Thyroid gland (tissue), 4 donors: Measurements from ENCODE around the gene CHURC1. TPM values are rescaled to one million over a fixed set of nuclear protein-coding genes. Genes with fewer than 3 reads are reported as not detected.
A peak's percentile ranks its signal among the peaks of the same experiment; 100 is the strongest.
"Not testable (repeated sequence)": the region's sequence is repeated elsewhere in the genome, so short reads cannot be mapped to it uniquely, and the experiment has no call there.

Experiments
- DNase-seq, 2 donors: peaks; one replicate each; pipeline ENCODE4 v3.0.0-alpha.2; 2019
- H3K27ac ChIP-seq, 3 donors: fragments of 200-600 bp; sonication (generic); 1 replicate in 2 of 3; 2 replicates in 1 of 3; pipeline ENCODE4 v1.5.1; 2016 to 2019; ENCODE audit warnings: mild to moderate bottlenecking in 1 of 3, moderate library complexity in 1 of 3
- H3K27me3 ChIP-seq: fragments of 200-600 bp; sonication (generic); one replicate; pipeline ENCODE4 v1.5.1; 2019
- H3K36me3 ChIP-seq, 2 donors: fragments of 200-600 bp; sonication (generic); one replicate each; pipeline ENCODE4 v1.5.1; 2016 to 2019
- H3K4me1 ChIP-seq, 2 donors: fragments of 200-600 bp; sonication (generic); one replicate each; pipeline ENCODE4 v1.5.1; 2017 to 2019
- H3K4me3 ChIP-seq, 3 donors: fragments of 200-600 bp; sonication (generic); replicated peaks in 1 of 3; 1 replicate in 2 of 3; 2 replicates in 1 of 3; pipeline ENCODE4 v1.5.1; 2016; ENCODE audit warnings: mild to moderate bottlenecking in 1 of 3
- H3K9me3 ChIP-seq: fragments of 200-600 bp; sonication (generic); one replicate; pipeline ENCODE4 v1.5.1; 2017
- CTCF ChIP-seq, 6 experiments: fragments of 200-600 bp in 3 of 6; fragments of 450-650 bp in 3 of 6; sonication (generic) in 3 of 6; IDR thresholded peaks; one replicate each; pipeline ENCODE4 v1.5.1; 2016 to 2019; ENCODE audit warnings: antibody characterized with exemption in 6 of 6, mild to moderate bottlenecking in 2 of 6, inconsistent platforms in 1 of 6, moderate library complexity in 1 of 6
- POLR2A ChIP-seq, 2 donors: fragments of 450-650 bp; IDR thresholded peaks; one replicate each; pipeline ENCODE4 v1.6.1; 2017; ENCODE audit warnings: antibody characterized with exemption in 2 of 2, mild to moderate bottlenecking in 2 of 2, moderate library complexity in 1 of 2
- WGBS, 2 donors: methylation state at CpG; one replicate each; pipeline ENCODE4 v1.1.5; 2017; 5-methylcytosine and 5-hydroxymethylcytosine counted together
- intact Hi-C: fragments of 100-400 bp; cut with DNase I; formaldehyde crosslinking; loops from one replicate; pipeline ENCODE4 v1.15.1; 2023
- total RNA-seq, 4 donors: library from RNA; depleted of rRNA; stranded (reverse); fragments of >200 nt; gene quantifications; one replicate each; pipeline ENCODE4 v1.2.3, GENCODE V29; 2016

CHURC1 gene
- total RNA-seq, 4 donors from 2014 or later, result 63.7 to 90.2 (median 71.7) TPM

GRCh38 chr14:64906022-64906421 is 8.2 kb upstream of the CHURC1 start:
- 76 to 81% methylated on average over 6 of the region's 6 CpGs for WGBS, 2 donors
- DNase-seq, result no peak
- no peak overlapping the region for H3K4me3 ChIP-seq
- no peaks in the 10 kb centered on the region for H3K36me3 ChIP-seq
- H3K27me3 ChIP-seq, result no peaks in the 10 kb centered on the region
- no peak overlapping the region for H3K27ac ChIP-seq
- intact Hi-C loops, result no loop called here
- TF ChIP-seq POLR2A (IDR thresholded peaks at IDR 0.05), result no peak
- no peak for TF ChIP-seq CTCF (IDR thresholded peaks at IDR 0.05)
- H3K9me3 ChIP-seq, result no peaks in the 10 kb centered on the region
- H3K4me1 ChIP-seq, result no peaks in the 10 kb centered on the region

GRCh38 chr14:64910847-64911495 is 3.3 kb upstream of the CHURC1 start:
- Histone ChIP-seq H3K4me3 (no peak overlapping the region), H3K4me1 (peaks cover 11 to 12% of the 10 kb centered on the region in 2 donors), H3K27me3 (no peaks in the 10 kb centered on the region), H3K9me3 (no peaks in the 10 kb centered on the region), H3K36me3 (no peaks in the 10 kb centered on the region), H3K27ac (no peak overlapping the region)
- TF ChIP-seq CTCF (IDR thresholded peaks at IDR 0.05) (peak in 1 of 6 experiments; percentile 35), POLR2A (IDR thresholded peaks at IDR 0.05) (no peak)
- no peak for DNase-seq
- intact Hi-C loops, result loop anchor here (10.0 kb wide), 1 partner anchor 74 kb away; the partner anchor contains the start of gene FNTB
- 16 to 20% methylated on average over 3 of the region's 3 CpGs for WGBS, 2 donors

GRCh38 chr14:64912261-64912660 is 2.0 kb upstream of the CHURC1 start:
- WGBS, 2 donors, result 48 to 55% methylated on average over 1 of the region's 1 CpG
- H3K36me3 ChIP-seq, result no peaks in the 10 kb centered on the region

GRCh38 chr14:64913477-64913876 is 778 bp upstream of the CHURC1 start:
- Histone ChIP-seq H3K4me1 (peaks cover 16 to 22% of the 10 kb centered on the region in 2 donors), H3K4me3 (peak overlapping the region in 1 of 3 donors; percentile 91)
- intact Hi-C loops, result loop anchor here (10.0 kb wide), 1 partner anchor 71 kb away; the partner anchor contains the start of gene FNTB
- H3K9me3 ChIP-seq, H3K36me3 ChIP-seq, DNase-seq, H3K27me3 ChIP-seq, H3K27ac ChIP-seq: not testable (repeated sequence)
- WGBS, 2 donors, result 71 to 74% methylated on average over 5 of the region's 5 CpGs

More at GRCh38 chr14:64912261-64912660, 2.0 kb upstream of the CHURC1 start:
- TF ChIP-seq CTCF (IDR thresholded peaks at IDR 0.05), result no peak
- no peak for TF ChIP-seq POLR2A (IDR thresholded peaks at IDR 0.05)
- Histone ChIP-seq H3K9me3 (no peaks in the 10 kb centered on the region), H3K4me1 (peaks cover 13 to 14% of the 10 kb centered on the region in 2 donors), H3K27me3 (no peaks in the 10 kb centered on the region), H3K27ac (no peak overlapping the region), H3K4me3 (no peak overlapping the region)
- DNase-seq, result no peak
- intact Hi-C loops, result loop anchor here (10.0 kb wide), 1 partner anchor 73 kb away; the partner anchor contains the start of gene FNTB

GRCh38 chr14:64915029-64915424 is 772 bp downstream of the CHURC1 start:
- intact Hi-C loops, result loop anchor here (10.0 kb wide), 1 partner anchor 70 kb away; the partner anchor contains the start of gene FNTB

More at GRCh38 chr14:64915029-64915424, 772 bp downstream of the CHURC1 start:
- Histone ChIP-seq H3K27ac (peak overlapping the region in 2 of 3 donors; percentile 86 to 95), H3K9me3 (no peaks in the 10 kb centered on the region), H3K36me3 (no peaks in the 10 kb centered on the region), H3K4me1 (peaks cover 21 to 32% of the 10 kb centered on the region in 2 donors), H3K27me3 (no peaks in the 10 kb centered on the region), H3K4me3 (peak overlapping the region; percentile 27 to 91 (median 91))
- TF ChIP-seq CTCF (IDR thresholded peaks at IDR 0.05) (no peak), POLR2A (IDR thresholded peaks at IDR 0.05) (no peak)
- DNase-seq, result no peak
- 31 to 32% methylated on average over 4 of the region's 4 CpGs for WGBS, 2 donors
